ENCODE measurements around the gene FHOD1. TPM values are rescaled to one million over a fixed set of nuclear protein-coding genes. Genes with fewer than 3 reads are reported as not detected.

FHOD1 gene
- total and polyA plus RNA-seq, 2 of the 13 experiments (the other 11 are each of a cell fraction or from before 2014, with no cell fraction given) = 20.0 to 20.8 TPM

DNA sequence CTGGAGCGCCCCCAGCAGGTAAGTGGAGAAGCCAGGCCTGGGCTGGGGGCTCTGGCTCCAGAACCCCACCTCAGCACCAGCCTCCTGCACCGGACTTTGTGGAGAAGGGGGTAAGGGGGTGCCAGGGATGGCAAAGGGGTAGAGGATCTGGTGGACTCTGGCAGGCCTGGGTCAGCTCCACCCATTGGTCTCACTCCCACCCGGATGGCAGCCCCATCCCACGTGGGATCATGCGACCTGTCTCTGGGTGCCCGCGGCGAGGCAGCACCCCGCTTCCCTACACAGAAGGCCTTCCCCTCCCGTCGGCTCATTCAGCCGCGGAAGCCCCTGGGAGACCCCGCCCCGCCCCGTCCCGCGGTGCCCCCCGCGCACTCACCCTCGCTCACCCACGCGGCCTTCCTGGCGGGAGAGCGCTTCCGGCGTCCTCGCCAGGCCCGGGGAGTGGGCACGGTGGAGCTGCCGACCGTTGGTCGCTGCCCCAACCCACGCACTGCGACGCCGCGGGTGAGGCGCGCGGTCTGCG lies 31.6 kb upstream of the FHOD1 start (continued):
- TF ChIP-seq BATF2 (CRISPR knock-in tag; IDR thresholded peaks at IDR 0.05) = no peak
- TF ChIP-seq NFE2L2 (IDR thresholded peaks at IDR 0.05; ENCODE audit: low read length) = no peak
- TF ChIP-seq ZNF501 (CRISPR knock-in tag; IDR thresholded peaks at IDR 0.05) = no peak
- TF ChIP-seq AHR (CRISPR knock-in tag; IDR thresholded peaks at IDR 0.05) = peak; percentile 92; the same call in 1 of the 2 replicates
- peak; percentile 88; the same call in 1 of the 2 replicates for TF ChIP-seq ZNF256 (CRISPR knock-in tag; conservative IDR thresholded peaks at IDR 0.05)
- peak; percentile 35; the same call in 1 of the 2 replicates for TF ChIP-seq ZBTB7B (CRISPR knock-in tag; IDR thresholded peaks at IDR 0.05)
- TF ChIP-seq ZNF496 (CRISPR knock-in tag; IDR thresholded peaks at IDR 0.05; ENCODE audit: insufficient replicate concordance) = no peak
- TF ChIP-seq SMAD3 (CRISPR knock-in tag; IDR thresholded peaks at IDR 0.05) = peak; percentile 35; the same call in 1 of the 2 replicates
- no peak for TF ChIP-seq GATA4 (IDR thresholded peaks at IDR 0.05; ENCODE audit: borderline replicate concordance, low read depth)
- 0 out of 2 replicates have a peak, but pooled peaks have one; percentile 3 for TF ChIP-seq ZMYM3 (CRISPR knock-in tag; IDR thresholded peaks at IDR 0.05)
- TF ChIP-seq ZNF75D (CRISPR knock-in tag; IDR thresholded peaks at IDR 0.05; ENCODE audit: borderline replicate concordance) = no peak
- no peak for TF ChIP-seq CEBPB (IDR thresholded peaks at IDR 0.05; ENCODE audit: borderline replicate concordance, low read depth, low read length)
- TF ChIP-seq, protein P1, sequence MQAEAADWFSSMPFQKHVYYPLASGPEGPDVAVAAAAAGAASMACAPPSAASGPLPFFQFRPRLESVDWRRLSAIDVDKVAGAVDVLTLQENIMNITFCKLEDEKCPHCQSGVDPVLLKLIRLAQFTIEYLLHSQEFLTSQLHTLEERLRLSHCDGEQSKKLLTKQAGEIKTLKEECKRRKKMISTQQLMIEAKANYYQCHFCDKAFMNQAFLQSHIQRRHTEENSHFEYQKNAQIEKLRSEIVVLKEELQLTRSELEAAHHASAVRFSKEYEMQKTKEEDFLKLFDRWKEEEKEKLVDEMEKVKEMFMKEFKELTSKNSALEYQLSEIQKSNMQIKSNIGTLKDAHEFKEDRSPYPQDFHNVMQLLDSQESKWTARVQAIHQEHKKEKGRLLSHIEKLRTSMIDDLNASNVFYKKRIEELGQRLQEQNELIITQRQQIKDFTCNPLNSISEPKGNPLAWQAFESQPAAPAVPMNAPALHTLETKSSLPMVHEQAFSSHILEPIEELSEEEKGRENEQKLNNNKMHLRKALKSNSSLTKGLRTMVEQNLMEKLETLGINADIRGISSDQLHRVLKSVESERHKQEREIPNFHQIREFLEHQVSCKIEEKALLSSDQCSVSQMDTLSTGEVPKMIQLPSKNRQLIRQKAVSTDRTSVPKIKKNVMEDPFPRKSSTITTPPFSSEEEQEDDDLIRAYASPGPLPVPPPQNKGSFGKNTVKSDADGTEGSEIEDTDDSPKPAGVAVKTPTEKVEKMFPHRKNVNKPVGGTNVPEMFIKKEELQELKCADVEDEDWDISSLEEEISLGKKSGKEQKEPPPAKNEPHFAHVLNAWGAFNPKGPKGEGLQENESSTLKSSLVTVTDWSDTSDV (CRISPR knock-in tag; IDR thresholded peaks at IDR 0.05) = 0 out of 2 replicates have a peak, but pooled peaks have one; percentile 3
- no peak for TF ChIP-seq ZNF124 (CRISPR knock-in tag; IDR thresholded peaks at IDR 0.05)
- TF ChIP-seq, protein P2, sequence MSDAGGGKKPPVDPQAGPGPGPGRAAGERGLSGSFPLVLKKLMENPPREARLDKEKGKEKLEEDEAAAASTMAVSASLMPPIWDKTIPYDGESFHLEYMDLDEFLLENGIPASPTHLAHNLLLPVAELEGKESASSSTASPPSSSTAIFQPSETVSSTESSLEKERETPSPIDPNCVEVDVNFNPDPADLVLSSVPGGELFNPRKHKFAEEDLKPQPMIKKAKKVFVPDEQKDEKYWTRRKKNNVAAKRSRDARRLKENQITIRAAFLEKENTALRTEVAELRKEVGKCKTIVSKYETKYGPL (CRISPR knock-in tag; IDR thresholded peaks at IDR 0.05) = no peak
- TF ChIP-seq FOXK2 (IDR thresholded peaks at IDR 0.05) = no peak
- TF ChIP-seq ZFYVE20 (CRISPR knock-in tag; IDR thresholded peaks at IDR 0.05; ENCODE audit: borderline replicate concordance, low read depth) = no peak
- 0 out of 4 replicates have a peak, but pooled peaks of 1 of the 2 experiments have one; percentile 18 for TF ChIP-seq NR2F1 (CRISPR knock-in tag; IDR thresholded peaks at IDR 0.05)
- TF ChIP-seq ZZZ3 (CRISPR knock-in tag; IDR thresholded peaks at IDR 0.05; ENCODE audit: borderline replicate concordance) = no peak
- TF ChIP-seq TRAFD1 (CRISPR knock-in tag; IDR thresholded peaks at IDR 0.05; ENCODE audit: borderline replicate concordance) = no peak
- TF ChIP-seq SETDB1 (CRISPR knock-in tag; IDR thresholded peaks at IDR 0.05; ENCODE audit: borderline replicate concordance) = no peak
- peak; percentile 44; the same call in 1 of the 2 replicates for TF ChIP-seq GATAD1 (CRISPR knock-in tag; IDR thresholded peaks at IDR 0.05)
- TF ChIP-seq ZNF792 (CRISPR knock-in tag; IDR thresholded peaks at IDR 0.05) = 0 out of 2 replicates have a peak, but pooled peaks have one; percentile 40
- peak; percentile 25 for TF ChIP-seq JARID2 (CRISPR knock-in tag; IDR thresholded peaks at IDR 0.05; ENCODE audit: insufficient replicate concordance)
- 0 out of 2 replicates have a peak, but pooled peaks have one; percentile 30 for TF ChIP-seq GATAD2A (CRISPR knock-in tag; IDR thresholded peaks at IDR 0.05)
